ENCODE results near the gene TUBA3D.
"Not testable (repeated sequence)": the region's sequence is repeated elsewhere in the genome, so short reads cannot be mapped to it uniquely, and the experiment has no call there.

TUBA3D gene

GRCh38 chr2:131516011-131516410, 40.1 kb downstream of the TUBA3D start:
- no peak for DNase-seq

GRCh38 chr2:131516621-131517020, 40.7 kb downstream of the TUBA3D start:
- DNase-seq: not testable (repeated sequence)

GRCh38 chr2:131517106-131517831, 41.4 kb downstream of the TUBA3D start:
- no peak for DNase-seq

GRCh38 chr2:131517856-131518255, 41.9 kb downstream of the TUBA3D start:
- not testable (repeated sequence) for DNase-seq

GRCh38 chr2:131518531-131518930, 42.6 kb downstream of the TUBA3D start:
- not testable (repeated sequence) for DNase-seq

- DNase-seq: no peak
These were observed 43.5 kb downstream of the TUBA3D start for GRCh38 chr2:131519466-131519865.

- not testable (repeated sequence) for DNase-seq
These were observed 44.1 kb downstream of the TUBA3D start for GRCh38 chr2:131519871-131520470.

GRCh38 chr2:131520526-131520925, 44.6 kb downstream of the TUBA3D start:
- no peak for DNase-seq

GRCh38 chr2:131521524-131521923, 45.6 kb downstream of the TUBA3D start:
- DNase-seq: not testable (repeated sequence)

GRCh38 chr2:131521961-131522781, 46.3 kb downstream of the TUBA3D start:
- DNase-seq: no peak

GRCh38 chr2:131525256-131525655, 49.3 kb downstream of the TUBA3D start:
- DNase-seq: not testable (repeated sequence)

GRCh38 chr2:131527131-131528001, 51.4 kb downstream of the TUBA3D start, which contains the start of gene CCDC74A:
Gene CCDC74A, plus strand, starts transcription at chr2:131527888. Its CDS starts 83 bp downstream, at chr2:131527971.
- peak; percentile 81 for DNase-seq

GRCh38 chr2:131528981-131529863, 53.3 kb downstream of the TUBA3D start:
- DNase-seq: not testable (repeated sequence)

GRCh38 chr2:131529864-131530445, 54.0 kb downstream of the TUBA3D start:
- not testable (repeated sequence) for DNase-seq

- DNase-seq: not testable (repeated sequence)
These were observed 54.9 kb downstream of the TUBA3D start for GRCh38 chr2:131530626-131531344.

GRCh38 chr2:131531547-131532185, 55.7 kb downstream of the TUBA3D start:
- DNase-seq: not testable (repeated sequence)
